HepG2 (cell line): ENCODE data around the gene IL17C. TPM values are rescaled to one million over a fixed set of nuclear protein-coding genes. Genes with fewer than 3 reads are reported as not detected.
A peak's percentile ranks its signal among the peaks of the same experiment; 100 is the strongest.

ENCODE experiments used
- ATAD3A ChIP-seq: sonication (generic); formaldehyde crosslinking; IDR thresholded peaks from 2 replicates; pipeline ENCODE4 v1.4.0; 2020; ENCODE audit warnings: missing genetic modification reagents
- BCL6 ChIP-seq: IDR thresholded peaks from 2 replicates; pipeline ENCODE4 v1.6.1; 2016; ENCODE audit warnings: missing genetic modification reagents, missing compliant biosample characterization
- CBX5 ChIP-seq: sonication (generic); formaldehyde crosslinking; IDR thresholded peaks from 2 replicates; pipeline ENCODE4 v1.4.0; 2020; ENCODE audit warnings: missing genetic modification reagents, borderline replicate concordance
- CREB3 ChIP-seq: sonication (generic); formaldehyde crosslinking; IDR thresholded peaks from 2 replicates; pipeline ENCODE4 v1.5.0; 2020; ENCODE audit warnings: missing genetic modification reagents
- E2F5 ChIP-seq: sonication (generic); formaldehyde crosslinking; conservative IDR thresholded peaks from 2 replicates; pipeline ENCODE4 v1.4.0; 2020; ENCODE audit warnings: missing genetic modification reagents
- EP300 ChIP-seq, 3 experiments: sonication (generic) in 1 of 3; formaldehyde crosslinking in 1 of 3; IDR thresholded peaks; 2 replicates each; pipeline versions ENCODE4 v1.5.1 to v1.6.1; 2011 to 2020; ENCODE audit warnings: low read depth in 2 of 3, low read length in 2 of 3, borderline replicate concordance in 1 of 3, improper control_type of control experiment in 1 of 3, mild to moderate bottlenecking in 1 of 3, missing genetic modification reagents in 1 of 3, moderate library complexity in 1 of 3
- ETV6 ChIP-seq: sonication (generic); formaldehyde crosslinking; conservative IDR thresholded peaks from 2 replicates; pipeline ENCODE4 v1.4.0; 2020; ENCODE audit warnings: missing genetic modification reagents
- PHF5A ChIP-seq: IDR thresholded peaks from one replicate; pipeline ENCODE4 v1.6.1; 2018; ENCODE audit warnings: low read depth, missing genetic modification reagents; ENCODE audit not compliant: unreplicated experiment
- POLR2AphosphoS2 ChIP-seq: IDR thresholded peaks from 2 replicates; pipeline ENCODE4 v1.6.1; 2011; ENCODE audit warnings: low read depth, low read length, improper control_type of control experiment
- SIN3A ChIP-seq: IDR thresholded peaks from 2 replicates; pipeline ENCODE4 v1.6.1; 2011; ENCODE audit warnings: low read depth, mild to moderate bottlenecking, control low read depth, low read length, borderline replicate concordance
- SIX1 ChIP-seq: sonication (generic); formaldehyde crosslinking; IDR thresholded peaks from 2 replicates; pipeline ENCODE4 v1.4.0; 2020; ENCODE audit warnings: missing genetic modification reagents, borderline replicate concordance
- SKIL ChIP-seq: sonication (generic); formaldehyde crosslinking; IDR thresholded peaks from 2 replicates; pipeline ENCODE4 v1.8.0; 2022; ENCODE audit warnings: missing genetic modification reagents, mild to moderate bottlenecking, moderate library complexity, borderline replicate concordance
- SMARCE1 ChIP-seq: fragments of 450-650 bp; IDR thresholded peaks from 2 replicates; pipeline ENCODE4 v1.6.1; 2017; ENCODE audit warnings: borderline replicate concordance
- SNAPC2 ChIP-seq: sonication (generic); formaldehyde crosslinking; IDR thresholded peaks from 2 replicates; pipeline ENCODE4 v1.8.1; 2022; ENCODE audit warnings: mild to moderate bottlenecking, missing genetic modification reagents
- U2AF1 ChIP-seq: fragments of 200-400 bp; formaldehyde crosslinking; optimal IDR thresholded peaks from 2 replicates; pipeline ENCODE3; 2017; ENCODE audit warnings: mild to moderate bottlenecking, low read depth, low read length
- ZBTB37 ChIP-seq: sonication (generic); formaldehyde crosslinking; IDR thresholded peaks from 2 replicates; pipeline ENCODE4 v1.4.0; 2020; ENCODE audit warnings: mild to moderate bottlenecking, missing genetic modification reagents
- ZMAT3 ChIP-seq: sonication (generic); formaldehyde crosslinking; conservative IDR thresholded peaks from 2 replicates; pipeline ENCODE4 v1.7.0; 2021; ENCODE audit warnings: missing genetic modification reagents
- ZMYM4 ChIP-seq: sonication (generic); formaldehyde crosslinking; IDR thresholded peaks from 2 replicates; pipeline ENCODE4 v1.8.1; 2023; ENCODE audit warnings: mild to moderate bottlenecking, missing genetic modification reagents
- ZNF275 ChIP-seq: sonication (generic); formaldehyde crosslinking; IDR thresholded peaks from 2 replicates; pipeline ENCODE4 v1.8.0; 2022; ENCODE audit warnings: missing genetic modification reagents, mild to moderate bottlenecking, inconsistent platforms, borderline replicate concordance
- ZNF430 ChIP-seq: sonication (generic); formaldehyde crosslinking; IDR thresholded peaks from 2 replicates; pipeline ENCODE4 v1.9.0; 2021; ENCODE audit warnings: mild to moderate bottlenecking, missing genetic modification reagents
- ZNF549 ChIP-seq: sonication (generic); formaldehyde crosslinking; IDR thresholded peaks from 2 replicates; pipeline ENCODE4 v1.5.0; 2020; ENCODE audit warnings: missing genetic modification reagents
- ZNF616 ChIP-seq: sonication (generic); formaldehyde crosslinking; IDR thresholded peaks from 2 replicates; pipeline ENCODE4 v1.5.0; 2020; ENCODE audit warnings: low read depth, mild to moderate bottlenecking, missing genetic modification reagents
- ZNF768 ChIP-seq: sonication (generic); formaldehyde crosslinking; IDR thresholded peaks from 2 replicates; pipeline ENCODE4 v1.4.0; 2020; ENCODE audit warnings: missing genetic modification reagents
- polyA plus RNA-seq, 8 experiments: library from polyadenylated mRNA; depleted of rRNA in 3 of 8; stranded (reverse) in 7 of 8; unstranded in 1 of 8; fragments of >200 nt; fragmentation: Illumina TruSeq in 4 of 8; extraction: Trizol in 4 of 8; gene quantifications; 2 replicates each; pipeline versions ENCODE4 v1.2.1 to v1.2.3, GENCODE V29; 2011 to 2016; ENCODE audit warnings: low read depth in 4 of 8, missing spikeins in 1 of 8, mixed read lengths in 1 of 8; ENCODE audit not compliant: insufficient read depth in 1 of 8
- total RNA-seq, 5 experiments: library from RNA; depleted of rRNA; stranded (reverse); fragments of >200 nt; fragmentation: Illumina TruSeq; extraction: Trizol; gene quantifications; 2 replicates each; pipeline ENCODE4 v1.2.3, GENCODE V29; 2016; ENCODE audit warnings: low read depth in 1 of 5

IL17C gene
- total and polyA plus RNA-seq, 2 of the 13 experiments (the other 11 are each of a cell fraction or from before 2014, with no cell fraction given), result not detected

GRCh38 chr16:88650749-88651275 is 12.4 kb downstream of the IL17C start, which contains the start of gene CYBA (continued):
- TF ChIP-seq ZNF275 (peak; percentile 32; the same call in 1 of the 2 replicates), SIN3A (peak; percentile 89; the same call in 1 of the 2 replicates), SNAPC2 (CRISPR knock-in tag) (0 out of 2 replicates have a peak, but pooled peaks have one; percentile 8), CBX5 (CRISPR knock-in tag) (peak; percentile 9; the same call in 1 of the 2 replicates), ZNF430 (CRISPR knock-in tag) (peak; percentile 93), ZNF549 (CRISPR knock-in tag) (0 out of 2 replicates have a peak, but pooled peaks have one; percentile 30), ZNF768 (CRISPR knock-in tag) (0 out of 2 replicates have a peak, but pooled peaks have one; percentile 17), CREB3 (CRISPR knock-in tag) (peak; percentile 86; the same call in 1 of the 2 replicates), ZMYM4 (no peak; the same call in none of the 2 replicates), SMARCE1 (no peak), ZBTB37 (no peak), SIX1 (CRISPR knock-in tag) (no peak), E2F5 (CRISPR knock-in tag) (no peak), PHF5A (CRISPR knock-in tag) (no peak), ZMAT3 (CRISPR knock-in tag) (no peak), SKIL (CRISPR knock-in tag) (0 out of 2 replicates have a peak, but pooled peaks have one; percentile 13), POLR2AphosphoS2 (no peak), BCL6 (no peak), ZNF616 (CRISPR knock-in tag) (0 out of 2 replicates have a peak, but pooled peaks have one; percentile 86), EP300 (IDR thresholded peaks at IDR 0.05; ENCODE audit: low read depth in 2 of 2, low read length in 2 of 2) (no peak), EP300 (CRISPR knock-in tag; IDR thresholded peaks at IDR 0.05; ENCODE audit: borderline replicate concordance) (no peak), ETV6 (CRISPR knock-in tag) (peak; percentile 35; the same call in 1 of the 2 replicates), U2AF1 (no peak), ATAD3A (CRISPR knock-in tag) (no peak)
